Stimulated activated memory B cell treated with anti-CD40 and anti-IgM and Interleukin-4, amounts not matched to agents 10 μg/mL and 1 μg/mL and 100 μg/mL, for 72 hours (primary cell): ENCODE results near the gene CPA3.
A peak's percentile ranks its signal among the peaks of the same experiment; 100 is the strongest.

ENCODE experiments used
- ATAC-seq: fragments of 150-1000 bp; cut with Tn5 transposase; 2 replicates; pipeline ENCODE4 v1.10.0; 2021
- H3K27ac Mint-ChIP-seq: one replicate; pipeline ENCODE4 v1.8.0; 2022; ENCODE audit warnings: mild to moderate bottlenecking, mixed read lengths
- H3K27me3 Mint-ChIP-seq: one replicate; pipeline ENCODE4 v1.8.0; 2022; ENCODE audit warnings: mixed read lengths
- H3K36me3 Mint-ChIP-seq: one replicate; pipeline ENCODE4 v1.8.0; 2022; ENCODE audit warnings: mixed read lengths
- H3K4me1 Mint-ChIP-seq: one replicate; pipeline ENCODE4 v1.8.0; 2022; ENCODE audit warnings: mixed read lengths
- H3K4me3 Mint-ChIP-seq: one replicate; pipeline ENCODE4 v1.8.0; 2022; ENCODE audit warnings: mild to moderate bottlenecking, moderate library complexity, mixed read lengths
- H3K9me3 Mint-ChIP-seq: one replicate; pipeline ENCODE4 v1.8.0; 2022; ENCODE audit warnings: mixed read lengths

Gene CPA3, protein sequence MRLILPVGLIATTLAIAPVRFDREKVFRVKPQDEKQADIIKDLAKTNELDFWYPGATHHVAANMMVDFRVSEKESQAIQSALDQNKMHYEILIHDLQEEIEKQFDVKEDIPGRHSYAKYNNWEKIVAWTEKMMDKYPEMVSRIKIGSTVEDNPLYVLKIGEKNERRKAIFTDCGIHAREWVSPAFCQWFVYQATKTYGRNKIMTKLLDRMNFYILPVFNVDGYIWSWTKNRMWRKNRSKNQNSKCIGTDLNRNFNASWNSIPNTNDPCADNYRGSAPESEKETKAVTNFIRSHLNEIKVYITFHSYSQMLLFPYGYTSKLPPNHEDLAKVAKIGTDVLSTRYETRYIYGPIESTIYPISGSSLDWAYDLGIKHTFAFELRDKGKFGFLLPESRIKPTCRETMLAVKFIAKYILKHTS

DNA sequence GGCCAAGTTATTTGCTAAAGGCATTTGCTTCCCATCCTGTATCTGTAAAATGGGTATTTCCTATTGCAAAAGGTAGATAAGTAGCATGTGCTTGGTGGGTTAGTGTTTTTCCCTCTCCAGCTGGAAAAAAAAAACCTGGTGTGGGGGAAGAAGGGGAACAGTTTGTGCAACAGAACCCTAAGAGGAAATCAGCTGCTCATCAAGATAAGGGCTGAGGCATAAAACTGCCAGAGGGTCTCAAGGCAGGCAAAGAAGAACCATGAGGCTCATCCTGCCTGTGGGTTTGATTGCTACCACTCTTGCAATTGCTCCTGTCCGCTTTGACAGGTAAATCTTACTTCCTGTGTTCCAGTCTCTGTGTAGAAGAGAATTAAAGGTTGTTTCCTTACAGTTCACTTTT is at the start of gene CPA3:
TSS of gene CPA3 (plus strand) at position 248 of the 400 bp plus-strand sequence. CDS start at position 260, 12 bp downstream.
- ATAC-seq: no peak
- H3K4me1 Mint-ChIP-seq: no peaks in the 10 kb centered on the region
- no peaks in the 10 kb centered on the region for H3K9me3 Mint-ChIP-seq
- no peak within 1 kb of the TSS for H3K27ac Mint-ChIP-seq
- no peaks in the 10 kb centered on the region for H3K36me3 Mint-ChIP-seq
- no peak within 1 kb of the TSS for H3K4me3 Mint-ChIP-seq
- peaks cover 34% of the 10 kb centered on the region for H3K27me3 Mint-ChIP-seq

DNA sequence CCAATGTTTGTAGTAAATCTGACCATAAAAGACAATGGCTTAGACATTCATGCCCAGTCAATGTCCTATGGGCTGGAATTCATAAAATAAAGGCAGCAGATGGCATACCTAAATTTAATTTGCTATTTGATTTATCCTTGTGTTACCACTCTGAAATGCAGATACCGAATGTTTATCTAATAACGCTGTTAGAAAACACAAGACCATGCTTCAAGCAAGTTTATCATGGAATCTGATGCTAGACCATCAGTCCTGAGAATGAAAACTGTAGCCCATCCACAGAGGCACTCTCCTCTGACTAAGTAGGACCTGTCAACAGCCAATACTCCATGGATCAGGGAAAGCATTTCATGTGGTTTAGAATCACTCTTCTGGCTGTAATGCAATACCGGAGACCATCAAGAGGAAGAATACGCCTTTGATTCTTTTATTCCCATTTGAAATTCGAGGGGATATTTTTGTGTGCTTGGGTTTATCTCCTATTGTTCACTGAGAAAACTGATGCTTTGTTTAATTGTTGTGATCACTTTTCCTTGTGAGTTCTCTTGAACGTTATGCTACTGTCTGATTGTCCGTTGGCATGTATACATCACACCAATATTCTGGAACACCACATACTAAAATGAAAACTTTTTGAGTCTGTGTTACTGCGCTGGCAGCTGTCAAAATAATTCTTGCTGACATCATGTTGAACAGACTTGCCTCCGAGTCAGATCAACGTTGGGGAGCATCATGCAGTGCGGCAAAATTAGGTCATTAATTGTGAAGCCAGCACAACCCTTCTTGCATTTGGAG is 49.6 kb upstream of the CPA3 start:
- H3K36me3 Mint-ChIP-seq: no peaks in the 10 kb centered on the region
- H3K4me1 Mint-ChIP-seq: no peaks in the 10 kb centered on the region
- no peaks in the 10 kb centered on the region for H3K9me3 Mint-ChIP-seq
- H3K27me3 Mint-ChIP-seq: no peaks in the 10 kb centered on the region
- no peak overlapping the region for H3K4me3 Mint-ChIP-seq
- no peak overlapping the region for H3K27ac Mint-ChIP-seq
- no peak for ATAC-seq

DNA sequence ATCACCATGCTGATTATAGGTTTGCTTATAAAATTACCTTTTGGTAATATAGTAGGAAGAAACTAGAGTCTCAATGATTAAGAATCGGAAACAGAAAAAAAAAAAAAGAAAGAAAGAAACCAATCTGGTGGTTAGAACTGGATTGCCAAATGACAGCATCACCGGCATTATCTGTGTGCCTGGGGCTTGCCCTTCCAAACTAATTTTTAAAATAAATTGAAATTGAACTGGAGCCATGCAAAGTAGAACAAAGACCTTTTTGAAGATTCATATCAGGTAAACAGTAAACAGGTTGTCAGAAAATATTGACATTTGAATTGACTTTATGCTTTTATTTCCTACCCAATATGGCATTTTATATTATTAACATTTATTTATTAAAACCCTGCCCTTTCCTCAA is 48.7 kb upstream of the CPA3 start:
- no peaks in the 10 kb centered on the region for H3K36me3 Mint-ChIP-seq
- H3K4me3 Mint-ChIP-seq: no peak overlapping the region
- H3K27ac Mint-ChIP-seq: no peak overlapping the region
- H3K9me3 Mint-ChIP-seq: no peaks in the 10 kb centered on the region
- H3K27me3 Mint-ChIP-seq: no peaks in the 10 kb centered on the region
- no peak for ATAC-seq
- H3K4me1 Mint-ChIP-seq: no peaks in the 10 kb centered on the region

DNA sequence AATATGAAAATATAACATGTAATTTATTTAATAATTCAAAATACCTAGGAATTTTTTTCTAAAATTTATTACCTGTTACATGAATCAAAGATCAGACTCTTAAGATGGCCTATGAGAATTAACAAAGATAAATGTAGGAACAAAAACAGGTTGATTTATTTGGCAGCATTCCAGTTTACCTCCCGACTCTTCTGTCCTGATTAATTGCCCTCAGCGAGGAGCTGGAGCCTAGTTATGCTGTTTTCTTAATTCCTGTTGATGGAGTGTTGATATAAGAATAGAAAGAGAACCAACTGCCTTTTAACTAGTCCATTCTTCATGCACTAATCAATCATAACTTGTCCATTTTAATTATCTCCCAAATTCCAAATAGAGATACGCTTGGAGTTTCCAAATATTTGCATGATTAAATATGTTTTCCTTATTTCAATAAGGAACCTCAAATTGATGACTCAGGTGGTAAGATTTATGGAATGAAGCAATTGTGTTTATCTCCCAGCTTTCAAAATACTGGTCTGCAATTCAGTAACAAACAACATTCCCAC is 48.0 kb upstream of the CPA3 start:
- Mint-ChIP-seq H3K4me1 (no peaks in the 10 kb centered on the region), H3K9me3 (no peaks in the 10 kb centered on the region)

DNA sequence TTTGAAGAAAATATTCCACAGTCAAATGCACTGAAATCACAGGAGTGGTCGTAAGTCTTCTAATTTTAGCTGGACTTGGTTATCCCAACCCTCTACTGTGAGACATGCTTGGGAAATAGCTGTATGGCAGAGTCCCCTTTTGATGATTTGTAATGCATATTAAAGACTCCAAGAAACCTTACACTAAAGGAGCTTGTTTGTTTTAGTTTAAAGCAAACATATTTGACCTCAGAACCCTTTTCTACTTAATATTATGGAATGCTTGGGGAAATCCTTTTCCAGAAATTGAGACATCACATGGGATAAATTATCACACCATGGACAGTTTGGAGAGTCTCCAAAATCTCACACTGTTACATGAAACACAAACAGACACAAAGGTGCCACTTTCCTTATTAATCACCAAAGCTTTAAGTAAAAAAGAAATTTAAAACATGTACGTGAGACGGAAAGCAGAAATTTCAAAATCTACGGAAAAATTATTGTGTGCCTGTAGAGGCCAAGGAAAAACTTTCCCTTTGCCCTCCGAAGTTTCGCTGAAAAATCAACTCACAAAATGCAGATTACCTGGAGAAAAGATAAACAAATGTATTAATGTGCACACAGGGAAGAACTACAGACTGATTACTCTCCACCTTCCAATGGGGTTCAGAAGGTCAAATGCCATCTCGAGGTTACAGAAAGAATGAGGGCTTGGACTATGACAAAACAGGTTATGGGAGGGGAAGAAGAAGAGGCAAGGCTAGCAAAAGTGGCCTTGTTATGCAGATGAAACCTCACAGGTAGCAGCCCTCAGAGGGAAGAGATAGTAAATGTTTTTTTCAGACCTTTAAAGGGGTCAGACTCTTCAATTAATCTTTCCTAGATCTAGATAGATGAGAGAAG is 44.5 kb upstream of the CPA3 start:
- H3K36me3 Mint-ChIP-seq: no peaks in the 10 kb centered on the region
- ATAC-seq: no peak

More for the DNA sequence above, 48.0 kb upstream of the CPA3 start:
- Mint-ChIP-seq H3K4me3 (no peak overlapping the region), H3K27ac (no peak overlapping the region), H3K27me3 (no peaks in the 10 kb centered on the region), H3K36me3 (no peaks in the 10 kb centered on the region)
- no peak for ATAC-seq

DNA sequence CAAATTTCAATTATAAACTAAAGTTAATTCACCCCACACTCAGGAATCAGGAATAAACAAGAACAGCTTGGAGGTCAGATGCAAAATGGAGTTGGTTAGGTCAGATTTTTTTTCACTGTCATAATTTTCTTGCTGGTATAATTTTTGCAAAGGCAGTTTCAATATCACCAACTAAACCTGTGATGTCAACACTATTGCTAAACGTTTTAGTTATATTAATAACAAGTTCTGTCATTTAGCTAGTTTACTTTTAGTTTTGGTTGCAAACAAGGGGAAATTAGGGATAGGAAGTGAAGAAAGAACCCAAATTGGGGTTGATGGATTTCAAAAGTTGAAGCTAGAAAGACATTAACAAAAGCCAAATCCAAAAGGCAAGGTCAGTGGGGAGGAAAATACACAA is 42.1 kb upstream of the CPA3 start:
- Mint-ChIP-seq H3K27ac (no peak overlapping the region), H3K36me3 (no peaks in the 10 kb centered on the region), H3K9me3 (no peaks in the 10 kb centered on the region), H3K27me3 (no peaks in the 10 kb centered on the region), H3K4me1 (no peaks in the 10 kb centered on the region), H3K4me3 (no peak overlapping the region)
- ATAC-seq: no peak

More for the DNA sequence above, 44.5 kb upstream of the CPA3 start:
- Mint-ChIP-seq H3K9me3 (no peaks in the 10 kb centered on the region), H3K27me3 (no peaks in the 10 kb centered on the region), H3K27ac (no peak overlapping the region), H3K4me1 (no peaks in the 10 kb centered on the region), H3K4me3 (no peak overlapping the region)

DNA sequence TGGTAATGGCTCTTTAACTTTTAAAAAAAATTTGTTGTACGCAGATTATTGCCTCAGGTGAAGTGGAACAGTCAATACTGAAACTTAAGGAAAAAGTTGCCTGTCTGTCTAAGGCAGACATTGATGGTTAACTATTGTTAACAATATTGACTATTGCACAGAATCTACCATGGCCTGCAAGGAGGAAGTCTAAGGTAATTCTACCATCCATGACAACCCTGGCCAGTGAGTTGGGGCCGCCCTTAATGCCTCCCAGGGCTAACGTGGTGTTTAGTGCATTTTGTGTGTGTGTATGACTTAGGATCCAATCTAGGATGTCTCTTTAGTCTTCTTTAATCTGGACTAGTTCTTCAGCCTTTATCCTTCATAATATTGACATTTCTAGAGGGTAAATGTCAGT is 39.6 kb upstream of the CPA3 start:
- Mint-ChIP-seq H3K9me3 (no peaks in the 10 kb centered on the region), H3K36me3 (no peaks in the 10 kb centered on the region), H3K4me1 (no peaks in the 10 kb centered on the region), H3K27me3 (no peaks in the 10 kb centered on the region), H3K4me3 (no peak overlapping the region), H3K27ac (no peak overlapping the region)
- no peak for ATAC-seq

DNA sequence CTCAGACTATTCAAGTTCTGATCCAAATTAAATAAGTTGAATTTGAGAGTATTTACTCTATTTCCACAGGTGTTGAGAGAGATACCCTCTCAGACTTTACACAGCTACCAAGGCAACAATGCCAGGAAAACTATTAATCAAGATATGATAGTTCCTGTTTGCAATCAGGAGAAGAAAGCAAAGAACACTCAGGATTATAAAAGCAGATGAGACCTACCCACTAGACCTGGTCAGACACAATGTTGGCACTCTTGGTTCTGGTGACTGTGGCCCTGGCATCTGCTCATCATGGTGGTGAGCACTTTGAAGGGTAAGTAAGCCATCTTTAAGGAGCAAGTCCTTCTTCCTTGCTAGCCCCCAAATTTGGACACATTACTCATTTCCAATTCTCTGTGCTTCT is 37.5 kb upstream of the CPA3 start, which contains the start of gene CPB1:
TSS of gene CPB1 (plus strand) at position 227 of the 400 bp plus-strand sequence. CDS start at position 240, 13 bp downstream.
- H3K27me3 Mint-ChIP-seq: no peaks in the 10 kb centered on the region
- no peaks in the 10 kb centered on the region for H3K4me1 Mint-ChIP-seq
- no peaks in the 10 kb centered on the region for H3K36me3 Mint-ChIP-seq
- H3K27ac Mint-ChIP-seq: no peak within 1 kb of the TSS
- H3K4me3 Mint-ChIP-seq: no peak within 1 kb of the TSS
- ATAC-seq: no peak
- no peaks in the 10 kb centered on the region for H3K9me3 Mint-ChIP-seq

DNA sequence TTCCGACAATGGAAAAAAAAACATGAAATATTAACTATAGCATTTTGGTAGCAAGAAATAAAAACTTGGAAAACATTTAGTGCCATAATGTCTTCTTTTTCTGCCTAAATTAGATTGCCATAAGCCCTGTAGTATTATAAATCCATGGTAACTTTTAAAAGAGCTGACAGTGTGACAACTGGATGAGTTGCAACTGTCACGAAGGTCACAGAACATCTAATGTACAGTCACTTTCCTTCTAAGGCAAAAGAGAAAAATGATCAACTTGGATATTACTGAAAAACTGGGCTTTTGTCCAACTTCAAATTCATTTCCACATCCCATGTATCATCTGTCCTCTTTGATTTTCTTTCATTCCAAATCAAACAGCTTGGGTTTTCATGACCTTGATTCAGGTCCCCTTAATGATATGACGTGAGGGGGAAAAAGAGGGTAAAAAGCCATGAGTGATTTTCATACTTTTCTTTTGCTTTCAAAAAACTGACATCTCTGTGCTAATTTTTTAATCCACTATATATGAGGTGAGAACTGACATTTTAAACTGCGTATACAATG is 36.9 kb upstream of the CPA3 start:
- Mint-ChIP-seq H3K27ac (no peak overlapping the region), H3K27me3 (no peaks in the 10 kb centered on the region), H3K9me3 (no peaks in the 10 kb centered on the region), H3K36me3 (no peaks in the 10 kb centered on the region), H3K4me1 (no peaks in the 10 kb centered on the region), H3K4me3 (no peak overlapping the region)
- ATAC-seq: no peak

DNA sequence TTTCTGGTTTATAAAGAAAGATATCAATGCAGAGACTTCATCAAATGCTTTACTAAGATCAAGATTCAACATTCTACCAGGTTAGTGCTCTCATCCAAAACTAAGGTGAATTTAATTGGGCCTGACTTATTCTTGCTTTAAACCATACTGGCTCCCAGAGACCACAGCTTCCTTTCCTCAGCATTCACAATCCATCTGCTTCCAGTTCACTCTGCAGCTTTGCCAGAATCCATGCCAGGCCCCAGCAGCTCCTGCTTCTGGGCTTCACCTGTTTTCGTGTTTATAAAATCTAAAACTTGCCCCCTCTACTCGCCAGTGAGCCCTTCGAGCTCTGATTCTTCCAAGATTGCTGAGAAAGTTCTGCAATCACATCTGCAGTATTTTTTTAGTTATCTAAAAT is 35.2 kb upstream of the CPA3 start:
- Mint-ChIP-seq H3K9me3 (no peaks in the 10 kb centered on the region), H3K36me3 (no peaks in the 10 kb centered on the region), H3K27me3 (no peaks in the 10 kb centered on the region), H3K4me3 (no peak overlapping the region), H3K4me1 (no peaks in the 10 kb centered on the region), H3K27ac (no peak overlapping the region)
- ATAC-seq: no peak

DNA sequence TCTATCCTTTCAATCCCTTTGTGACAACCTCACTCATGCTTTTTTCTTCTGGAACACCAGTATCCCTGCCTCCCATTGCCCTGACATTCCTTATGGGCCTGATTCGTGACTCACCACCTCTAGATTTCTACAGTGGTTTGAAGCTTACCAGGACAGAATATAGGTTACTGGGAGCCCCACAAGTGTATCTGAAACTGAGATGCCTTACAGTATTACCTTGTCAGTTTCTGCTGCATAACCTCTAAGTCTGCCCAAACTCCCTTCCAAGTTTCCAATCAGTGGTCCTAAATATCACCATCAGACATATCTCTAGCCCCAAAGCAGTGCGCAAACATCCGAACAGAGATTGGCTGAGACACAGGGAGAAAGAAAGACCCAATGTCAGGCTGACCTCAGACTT is 31.9 kb upstream of the CPA3 start:
- H3K27ac Mint-ChIP-seq: no peak overlapping the region
- no peaks in the 10 kb centered on the region for H3K27me3 Mint-ChIP-seq
- H3K9me3 Mint-ChIP-seq: no peaks in the 10 kb centered on the region
- H3K36me3 Mint-ChIP-seq: no peaks in the 10 kb centered on the region
- peak; percentile 18 for ATAC-seq
- no peaks in the 10 kb centered on the region for H3K4me1 Mint-ChIP-seq
- no peak overlapping the region for H3K4me3 Mint-ChIP-seq

DNA sequence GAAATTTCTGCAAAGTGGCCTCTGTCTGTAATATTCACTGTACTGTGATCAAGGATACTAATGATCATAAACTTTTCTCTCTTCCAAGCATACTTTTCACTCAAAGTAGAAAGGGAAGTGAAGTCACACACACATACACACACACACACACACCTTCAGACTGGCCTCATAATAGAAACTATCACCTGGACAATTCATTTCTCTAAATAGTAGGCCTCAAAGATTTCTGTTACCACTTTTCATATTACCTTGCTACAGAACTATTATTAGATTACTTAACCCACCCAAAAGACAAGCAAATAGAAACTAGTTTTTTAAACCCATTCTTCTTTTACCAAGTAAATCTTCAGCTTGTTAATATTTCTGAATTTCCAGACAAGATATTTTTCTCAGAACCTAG is 25.3 kb upstream of the CPA3 start:
- Mint-ChIP-seq H3K4me1 (no peaks in the 10 kb centered on the region), H3K9me3 (no peaks in the 10 kb centered on the region), H3K36me3 (no peaks in the 10 kb centered on the region), H3K4me3 (no peak overlapping the region), H3K27ac (no peak overlapping the region), H3K27me3 (no peaks in the 10 kb centered on the region)
- ATAC-seq: no peak

DNA sequence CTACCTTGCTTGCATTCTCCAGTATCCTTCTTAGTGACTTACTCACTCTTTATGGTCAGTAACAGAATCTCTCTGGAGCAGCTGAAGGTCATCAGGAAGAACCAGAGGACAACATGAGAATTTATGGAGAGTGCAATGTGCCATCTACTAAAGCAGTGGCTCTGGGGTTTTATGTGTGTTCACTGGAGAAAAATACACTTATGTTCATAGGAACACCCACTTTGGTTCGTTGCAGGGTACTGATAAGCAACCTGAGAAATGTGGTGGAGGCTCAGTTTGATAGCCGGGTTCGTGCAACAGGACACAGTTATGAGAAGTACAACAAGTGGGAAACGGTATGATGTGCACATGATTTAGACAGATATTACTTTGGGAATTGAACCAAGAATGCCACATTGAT is 24.6 kb upstream of the CPA3 start:
- no peak overlapping the region for H3K27ac Mint-ChIP-seq
- ATAC-seq: no peak
- H3K36me3 Mint-ChIP-seq: no peaks in the 10 kb centered on the region
- H3K4me1 Mint-ChIP-seq: no peaks in the 10 kb centered on the region
- no peaks in the 10 kb centered on the region for H3K27me3 Mint-ChIP-seq
- no peaks in the 10 kb centered on the region for H3K9me3 Mint-ChIP-seq
- H3K4me3 Mint-ChIP-seq: no peak overlapping the region

DNA sequence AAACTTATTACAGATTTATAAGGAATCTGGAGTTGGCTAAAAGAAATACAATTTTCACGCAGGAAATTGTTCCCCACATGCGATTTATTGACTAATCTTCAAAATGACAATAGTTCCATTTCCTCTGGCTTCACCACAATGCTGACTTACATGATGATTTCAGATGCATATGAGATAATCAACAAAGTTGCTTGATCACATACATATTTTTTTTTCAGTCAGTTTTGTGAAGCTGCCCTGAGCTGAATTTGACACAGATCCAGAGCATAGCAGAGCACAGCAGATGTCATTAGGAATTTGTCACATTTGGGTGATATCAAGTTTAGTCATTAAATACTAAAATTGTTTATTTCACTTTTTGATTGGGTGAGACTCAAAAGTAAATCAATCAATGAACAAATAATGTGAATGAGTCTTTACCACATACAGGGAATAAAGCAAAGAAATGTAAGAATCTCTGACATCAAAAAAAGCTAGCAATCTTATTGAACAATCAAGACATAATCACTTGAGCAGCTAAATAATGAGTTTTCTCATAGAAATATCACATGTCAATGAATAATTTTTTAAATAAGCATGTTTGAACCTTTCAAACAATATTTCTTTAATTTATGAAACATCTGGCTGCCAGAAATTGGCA is 19.2 kb upstream of the CPA3 start:
- no peaks in the 10 kb centered on the region for H3K36me3 Mint-ChIP-seq
- H3K9me3 Mint-ChIP-seq: no peaks in the 10 kb centered on the region
- ATAC-seq: no peak
- no peaks in the 10 kb centered on the region for H3K4me1 Mint-ChIP-seq
- no peak overlapping the region for H3K4me3 Mint-ChIP-seq
- H3K27ac Mint-ChIP-seq: no peak overlapping the region
- H3K27me3 Mint-ChIP-seq: no peaks in the 10 kb centered on the region
